H9 (cell line): ENCODE data around the gene TMA7. TPM values are rescaled to one million over a fixed set of nuclear protein-coding genes. Genes with fewer than 3 reads are reported as not detected.
A peak's percentile ranks its signal among the peaks of the same experiment; 100 is the strongest.

Experiments
- DNase-seq: peaks from one replicate; pipeline ENCODE4 v3.0.0-alpha.2; 2017
- H2AFZ ChIP-seq: one replicate; pipeline ENCODE4 v1.6.1; 2013; ENCODE audit warnings: mild to moderate bottlenecking, low read length, control low read depth, moderate library complexity
- H2AK5ac ChIP-seq: 2 replicates; pipeline ENCODE4 v1.6.1; 2013; ENCODE audit warnings: low read length, control low read depth, mixed read lengths; ENCODE audit not compliant: insufficient read length
- H2BK120ac ChIP-seq: one replicate; pipeline ENCODE4 v1.6.1; 2013; ENCODE audit warnings: low read depth, mild to moderate bottlenecking, low read length, control low read depth, inconsistent platforms; ENCODE audit not compliant: poor library complexity, severe bottlenecking
- H2BK12ac ChIP-seq: 2 replicates; pipeline ENCODE4 v1.6.1; 2013; ENCODE audit warnings: low read length, control low read depth, mixed read lengths, low read depth; ENCODE audit not compliant: insufficient read length
- H2BK15ac ChIP-seq: 2 replicates; pipeline ENCODE4 v1.6.1; 2013; ENCODE audit warnings: low read depth, low read length, control low read depth
- H2BK20ac ChIP-seq: one replicate; pipeline ENCODE4 v1.6.1; 2013; ENCODE audit warnings: low read depth, mild to moderate bottlenecking, low read length, control low read depth, inconsistent platforms; ENCODE audit not compliant: poor library complexity, severe bottlenecking
- H2BK5ac ChIP-seq: 2 replicates; pipeline ENCODE4 v1.6.1; 2013; ENCODE audit warnings: low read length, control low read depth, mixed read lengths; ENCODE audit not compliant: insufficient read length
- H3K14ac ChIP-seq: 2 replicates; pipeline ENCODE4 v1.6.1; 2013; ENCODE audit warnings: low read length, control low read depth; ENCODE audit not compliant: insufficient read depth
- H3K18ac ChIP-seq: 2 replicates; pipeline ENCODE4 v1.6.1; 2013; ENCODE audit warnings: low read depth, mild to moderate bottlenecking, mixed read lengths, low read length, control low read depth; ENCODE audit not compliant: insufficient read length
- H3K23ac ChIP-seq: 2 replicates; pipeline ENCODE4 v1.6.1; 2013; ENCODE audit warnings: low read length, control low read depth, mixed read lengths, low read depth; ENCODE audit not compliant: insufficient read length
- H3K23me2 ChIP-seq: 2 replicates; pipeline ENCODE4 v1.6.1; 2013; ENCODE audit warnings: low read depth, mild to moderate bottlenecking, mixed read lengths, low read length, control low read depth; ENCODE audit not compliant: insufficient read length, poor library complexity, severe bottlenecking
- H3K27ac ChIP-seq: 2 replicates; pipeline ENCODE4 v1.5.1; 2013; ENCODE audit warnings: low read length, control low read depth, mixed read lengths, low read depth; ENCODE audit not compliant: insufficient read length
- H3K27me3 ChIP-seq: 2 replicates; pipeline ENCODE4 v1.6.1; 2013; ENCODE audit warnings: low read length, control low read depth, inconsistent platforms; ENCODE audit not compliant: insufficient read depth
- H3K4ac ChIP-seq: 2 replicates; pipeline ENCODE4 v1.6.1; 2013; ENCODE audit warnings: low read depth, mild to moderate bottlenecking, control low read depth, inconsistent platforms, low read length, moderate library complexity
- H3K4me1 ChIP-seq: 2 replicates; pipeline ENCODE4 v1.6.1; 2013; ENCODE audit warnings: low read length, control low read depth, inconsistent platforms; ENCODE audit not compliant: insufficient read depth
- H3K4me2 ChIP-seq: 2 replicates; pipeline ENCODE4 v1.6.1; 2013; ENCODE audit warnings: low read length, control low read depth, mixed read lengths; ENCODE audit not compliant: insufficient read length, insufficient read depth
- H3K56ac ChIP-seq: 2 replicates; pipeline ENCODE4 v1.6.1; 2013; ENCODE audit warnings: low read depth, mild to moderate bottlenecking, mixed read lengths, low read length, control low read depth; ENCODE audit not compliant: insufficient read length
- H3K79me1 ChIP-seq: 2 replicates; pipeline ENCODE4 v1.6.1; 2013; ENCODE audit warnings: low read depth, mild to moderate bottlenecking, moderate library complexity, low read length, control low read depth, inconsistent platforms; ENCODE audit not compliant: insufficient read depth, poor library complexity, severe bottlenecking
- H3K79me2 ChIP-seq: 2 replicates; pipeline ENCODE4 v1.6.1; 2013; ENCODE audit warnings: low read length, control low read depth, inconsistent platforms; ENCODE audit not compliant: insufficient read depth
- H3K9ac ChIP-seq: 2 replicates; pipeline ENCODE4 v1.6.1; 2013; ENCODE audit warnings: low read length, control low read depth, mixed read lengths; ENCODE audit not compliant: insufficient read length; ENCODE audit errors: extremely low read depth
- H3K9me3 ChIP-seq: one replicate; pipeline ENCODE4 v1.6.1; 2013; ENCODE audit warnings: low read depth, low read length, inconsistent platforms; ENCODE audit not compliant: control insufficient read depth
- H3T11ph ChIP-seq: one replicate; pipeline ENCODE4 v1.6.1; 2013; ENCODE audit warnings: mild to moderate bottlenecking, low read length, control low read depth, inconsistent platforms
- H4K20me1 ChIP-seq: one replicate; pipeline ENCODE4 v1.6.1; 2013; ENCODE audit not compliant: control insufficient read depth, insufficient read length, insufficient read depth
- H4K5ac ChIP-seq: 2 replicates; pipeline ENCODE4 v1.6.1; 2013; ENCODE audit warnings: low read depth, mild to moderate bottlenecking, mixed read lengths, low read length, control low read depth; ENCODE audit not compliant: insufficient read length
- H4K8ac ChIP-seq: replicated peaks from 2 replicates; pipeline ENCODE4 v1.6.1; 2013; ENCODE audit warnings: low read length, control low read depth, mixed read lengths, low read depth; ENCODE audit not compliant: insufficient read length
- H4K91ac ChIP-seq: 2 replicates; pipeline ENCODE4 v1.6.1; 2013; ENCODE audit warnings: low read depth, mild to moderate bottlenecking, moderate library complexity, mixed read lengths, low read length, control low read depth; ENCODE audit not compliant: insufficient read length
- H3K27ac Mint-ChIP-seq, 3 experiments: 2 replicates in 2 of 3; 3 replicates in 1 of 3; pipeline ENCODE4 v1.8.0; 2020 to 2021; ENCODE audit warnings: mixed read lengths in 3 of 3, mild to moderate bottlenecking in 1 of 3, moderate library complexity in 1 of 3
- H3K27me3 Mint-ChIP-seq: 2 replicates; pipeline ENCODE4 v1.8.0; 2021; ENCODE audit warnings: low read depth, mild to moderate bottlenecking, moderate library complexity, mixed read lengths
- H3K36me3 Mint-ChIP-seq, 3 experiments: 2 replicates in 2 of 3; 3 replicates in 1 of 3; pipeline ENCODE4 v1.8.0; 2020 to 2021; ENCODE audit warnings: low read depth in 3 of 3, mixed read lengths in 3 of 3; ENCODE audit not compliant: insufficient read depth in 1 of 3
- H3K4me1 Mint-ChIP-seq, 2 experiments: 2 replicates each; pipeline ENCODE4 v1.8.0; 2020; ENCODE audit warnings: mixed read lengths in 2 of 2
- H3K4me3 Mint-ChIP-seq, 2 experiments: 2 replicates in 1 of 2; 3 replicates in 1 of 2; pipeline ENCODE4 v1.8.0; 2020 to 2021; ENCODE audit warnings: mild to moderate bottlenecking in 2 of 2, mixed read lengths in 2 of 2, moderate library complexity in 1 of 2
- H3K9me3 Mint-ChIP-seq, 2 experiments: 2 replicates in 1 of 2; 3 replicates in 1 of 2; pipeline ENCODE4 v1.8.0; 2020; ENCODE audit warnings: mild to moderate bottlenecking in 2 of 2, mixed read lengths in 2 of 2, moderate library complexity in 1 of 2
- CTCF ChIP-seq: fragments of 200-600 bp; sonication (generic); conservative IDR thresholded peaks from 3 replicates; pipeline ENCODE4 v1.8.0; 2021; ENCODE audit warnings: antibody characterized with exemption, mild to moderate bottlenecking
- WGBS: extraction: QIAGEN DNeasy Blood & Tissue Kit; methylation state at CpG from one replicate; pipeline ENCODE4 v1.1.7; 2013; ENCODE audit warnings: missing lambda C conversion rate, low lambda C conversion rate, mixed read lengths; ENCODE audit not compliant: insufficient read length; ENCODE audit errors: extremely low coverage; 5-methylcytosine and 5-hydroxymethylcytosine counted together
- total RNA-seq: library from RNA; stranded (reverse); gene quantifications from 2 replicates; pipeline ENCODE4 v1.2.1, GENCODE V29; 2021

Gene TMA7
- total RNA-seq, 1 experiment from 2014 or later, result 305 TPM

GRCh38 chr3:48465531-48466378 lies 25.7 kb downstream of the TMA7 start:
- Histone ChIP-seq H2BK20ac (no peak overlapping the region), H3K27ac (peak overlapping the region; percentile 44), H2BK12ac (peak overlapping the region; percentile 74), H4K8ac (no peak overlapping the region), H2BK5ac (peak overlapping the region; percentile 43), H3K79me2 (no peaks in the 10 kb centered on the region; the same call in 1 of the 2 replicates), H3T11ph (peak overlapping the region; percentile 22), H3K23me2 (no peaks in the 10 kb centered on the region), H4K20me1 (no peaks in the 10 kb centered on the region), H3K79me1 (no peaks in the 10 kb centered on the region), H3K4ac (peak overlapping the region; percentile 88), H3K14ac (peak overlapping the region; percentile 87), H3K9ac (no peak overlapping the region), H4K91ac (peak overlapping the region; percentile 92), H3K56ac (no peak overlapping the region), H2BK120ac (peak overlapping the region; percentile 96), H3K4me1 (no peaks in the 10 kb centered on the region), H3K4me2 (no peak overlapping the region), H2BK15ac (peak overlapping the region; percentile 7; the same call in 1 of the 2 replicates), H3K18ac (peak overlapping the region; percentile 92), H3K27me3 (no peaks in the 10 kb centered on the region), H2AFZ (no peak overlapping the region), H3K9me3 (no peaks in the 10 kb centered on the region), H3K23ac (no peak overlapping the region), H4K5ac (peak overlapping the region; percentile 37), H2AK5ac (no peak overlapping the region)
- H3K36me3 Mint-ChIP-seq, result peaks cover 13 to 40% (median 39%) of the 10 kb centered on the region in 3 experiments
- H3K4me3 Mint-ChIP-seq, result peak overlapping the region in 1 of 2 experiments; percentile 62; a peak in 4 of 5 replicates
- TF ChIP-seq CTCF, result peak; percentile 72
- peak overlapping the region; percentile 97 to 99 (median 99) for H3K27ac Mint-ChIP-seq
- peak; percentile 100 for DNase-seq
- no peaks in the 10 kb centered on the region; the same call in 1 of the 2 replicates for H3K27me3 Mint-ChIP-seq
- H3K9me3 Mint-ChIP-seq, result no peaks in the 10 kb centered on the region
- H3K4me1 Mint-ChIP-seq, result peaks cover 16 to 26% of the 10 kb centered on the region in 2 experiments
- no CpG with 5 or more reads among the region's 21 CpGs for WGBS
